GM12878 (cell line): Measurements from ENCODE around the gene RAB7B. TPM values are rescaled to one million over a fixed set of nuclear protein-coding genes. Genes with fewer than 3 reads are reported as not detected.

Source experiments
- ATAC-seq: fragments of 200-7000 bp; cut with Tn5 transposase; 3 replicates; pipeline ENCODE4 v1.9.1; 2020; ENCODE audit warnings: mild to moderate bottlenecking, moderate library complexity
- BruUV-seq: library from RNA; stranded (reverse); fragments of 400-500 nt; replicated peaks from 2 replicates; lab custom pipeline; 2021; lab: Mats Ljungman, UMichigan
- CTCF ChIA-PET: fragments of 300-600 bp; sonication (Branson Sonifier 250); formaldehyde crosslinking; extraction: SDS; loops from one replicate; lab custom pipeline; 2021; ENCODE audit warnings: inconsistent platforms; lab: Yijun Ruan, JAX
- POLR2A ChIA-PET: fragments of 350-600 bp; formaldehyde crosslinking; extraction: SDS; loops from one replicate; lab custom pipeline; 2021; ENCODE audit warnings: inconsistent platforms; lab: Charles Lee
- RAD21 ChIA-PET: fragments of 300-600 bp; sonication (Branson Sonifier 250); formaldehyde crosslinking; loops from one replicate; lab custom pipeline; 2023; ENCODE audit warnings: antibody characterized with exemption; ENCODE audit not compliant: unreplicated experiment; lab: Charles Lee
- SMC1A ChIA-PET: fragments of 300-600 bp; sonication (Branson Sonifier 250); formaldehyde crosslinking; loops from one replicate; lab custom pipeline; 2023; ENCODE audit not compliant: unreplicated experiment, uncharacterized antibody; lab: Charles Lee
- DNase-seq: peaks from one replicate; pipeline ENCODE4 v3.0.0-alpha.2; 2011; ENCODE audit warnings: low read depth, low spot score
- FAIRE-seq: peaks from 3 replicates; lab custom pipeline; 2011; peaks lifted over from hg19 to GRCh38; lab: Jason Lieb, UNC
- H2AFZ ChIP-seq: 2 replicates; pipeline ENCODE4 v1.6.0; 2011; ENCODE audit warnings: low read depth, low read length, control low read depth; ENCODE audit not compliant: control insufficient read depth
- H3K27ac ChIP-seq: 2 replicates; pipeline ENCODE4 v1.5.1; 2011; ENCODE audit warnings: control low read depth; ENCODE audit not compliant: control insufficient read depth, insufficient read depth
- H3K27me3 ChIP-seq, 2 experiments: replicated peaks in 1 of 2; 2 replicates each; pipeline versions ENCODE4 v1.6.0 to v1.6.1; 2011; ENCODE audit warnings: low read length in 1 of 2; ENCODE audit not compliant: control insufficient read depth in 2 of 2, insufficient read depth in 2 of 2
- H3K36me3 ChIP-seq, 2 experiments: 2 replicates each; pipeline ENCODE4 v1.5.1; 2011; ENCODE audit warnings: low read length in 1 of 2; ENCODE audit not compliant: control insufficient read depth in 2 of 2, insufficient read depth in 2 of 2
- H3K4me1 ChIP-seq: 2 replicates; pipeline ENCODE4 v1.6.1; 2011; ENCODE audit warnings: mild to moderate bottlenecking, low read length, moderate library complexity, mixed read lengths; ENCODE audit not compliant: control insufficient read depth, insufficient read depth
- H3K4me2 ChIP-seq: 2 replicates; pipeline ENCODE4 v1.6.0; 2011; ENCODE audit warnings: control low read depth; ENCODE audit not compliant: control insufficient read depth, insufficient read depth
- H3K4me3 ChIP-seq: fragments of 200-600 bp; sonication (generic); 2 replicates; pipeline ENCODE4 v1.5.1; 2016
- H3K79me2 ChIP-seq: 2 replicates; pipeline ENCODE4 v1.6.0; 2011; ENCODE audit warnings: low read length; ENCODE audit not compliant: control insufficient read depth, insufficient read depth
- H3K9ac ChIP-seq: 2 replicates; pipeline ENCODE4 v1.8.0; 2011; ENCODE audit warnings: low read length, control low read depth, mixed read lengths; ENCODE audit not compliant: control insufficient read depth, insufficient read depth
- H3K9me3 ChIP-seq: replicated peaks from 3 replicates; pipeline ENCODE4 v1.5.1; 2011; ENCODE audit warnings: mild to moderate bottlenecking, low read length; ENCODE audit not compliant: control insufficient read depth, insufficient read depth
- H4K20me1 ChIP-seq: 2 replicates; pipeline ENCODE4 v1.6.0; 2011; ENCODE audit not compliant: control insufficient read depth, insufficient read depth
- CREM ChIP-seq: IDR thresholded peaks from 2 replicates; pipeline ENCODE4 v1.6.1; 2014; ENCODE audit warnings: antibody characterized with exemption, low read depth
- DPF2 ChIP-seq: fragments of 450-650 bp; IDR thresholded peaks from 2 replicates; pipeline ENCODE4 v1.6.1; 2017; ENCODE audit warnings: mild to moderate bottlenecking
- EZH2 ChIP-seq: IDR thresholded peaks from 2 replicates; pipeline ENCODE4 v1.6.1; 2012; ENCODE audit warnings: low read depth, mild to moderate bottlenecking, control low read depth, inconsistent platforms, low read length, borderline replicate concordance; ENCODE audit not compliant: control insufficient read depth
- FOS ChIP-seq: IDR thresholded peaks from 3 replicates; pipeline ENCODE4 v1.6.1; 2011; ENCODE audit warnings: borderline replicate concordance; ENCODE audit not compliant: insufficient read length; ENCODE audit errors: extremely low read depth
- LARP7 ChIP-seq: fragments of 450-650 bp; IDR thresholded peaks from 2 replicates; pipeline ENCODE4 v1.6.1; 2017; ENCODE audit warnings: mild to moderate bottlenecking
- MEF2A ChIP-seq: IDR thresholded peaks from 2 replicates; pipeline ENCODE4 v1.6.1; 2011; ENCODE audit warnings: low read depth, mild to moderate bottlenecking, low read length, moderate library complexity; ENCODE audit not compliant: insufficient read depth
- MXI1 ChIP-seq: fragments of 150-350 bp; IDR thresholded peaks from 2 replicates; pipeline ENCODE4 v1.6.1; 2011; ENCODE audit warnings: low read depth, mild to moderate bottlenecking, inconsistent platforms, low read length, improper control_type of control experiment
- PBX3 ChIP-seq: IDR thresholded peaks from 2 replicates; pipeline ENCODE4 v1.6.1; 2011; ENCODE audit warnings: mild to moderate bottlenecking, low read depth, low read length, moderate library complexity; ENCODE audit not compliant: insufficient replicate concordance
- PML ChIP-seq: IDR thresholded peaks from 2 replicates; pipeline ENCODE4 v1.6.1; 2012; ENCODE audit warnings: low read length, inconsistent platforms
- REST ChIP-seq: IDR thresholded peaks from 2 replicates; pipeline ENCODE4 v1.6.1; 2012; ENCODE audit warnings: mild to moderate bottlenecking, low read depth, low read length
- SMAD5 ChIP-seq: IDR thresholded peaks from 2 replicates; pipeline ENCODE4 v1.6.1; 2016; ENCODE audit warnings: antibody characterized with exemption, low read depth
- WRNIP1 ChIP-seq: IDR thresholded peaks from 2 replicates; pipeline ENCODE4 v1.6.1; 2011; ENCODE audit warnings: low read depth, low read length, improper control_type of control experiment, borderline replicate concordance
- ZBED1 ChIP-seq: IDR thresholded peaks from 2 replicates; pipeline ENCODE4 v1.6.1; 2016; ENCODE audit warnings: borderline replicate concordance
- ZNF207 ChIP-seq: fragments of 450-650 bp; IDR thresholded peaks from 2 replicates; pipeline ENCODE4 v1.6.1; 2014; ENCODE audit warnings: antibody characterized with exemption, mild to moderate bottlenecking, borderline replicate concordance
- ZNF622 ChIP-seq: fragments of 450-650 bp; IDR thresholded peaks from 2 replicates; pipeline ENCODE4 v1.6.1; 2017; ENCODE audit warnings: mild to moderate bottlenecking, inconsistent platforms
- ZNF687 ChIP-seq: fragments of 450-650 bp; IDR thresholded peaks from 2 replicates; pipeline ENCODE4 v1.6.1; 2017; ENCODE audit warnings: mild to moderate bottlenecking, moderate library complexity
- WGBS: methylation state at CpG from one replicate; pipeline ENCODE4 v1.1.6; 2016; ENCODE audit warnings: low lambda C conversion rate; ENCODE audit not compliant: insufficient replicate concordance, insufficient coverage; ENCODE audit errors: missing lambda C conversion rate; 5-methylcytosine and 5-hydroxymethylcytosine counted together
- in situ Hi-C: fragments of 300-500 bp; cut with MboI; formaldehyde crosslinking; loops from 9 replicates; pipeline ENCODE4 v1.14.3; 2018; ENCODE audit warnings: mixed read lengths
- intact Hi-C: fragments of 100-400 bp; cut with micrococcal nuclease; formaldehyde crosslinking; loops from one replicate; pipeline ENCODE4 v1.14.2; 2022; ENCODE audit not compliant: unreplicated experiment
- polyA plus RNA-seq, 11 experiments: library from polyadenylated mRNA; depleted of rRNA in 4 of 11; unstranded in 6 of 11; stranded (reverse) in 5 of 11; fragments of >200 nt; fragmentation: Nextera tagmentation in 4 of 11; fragmentation: Illumina TruSeq in 1 of 11; extraction: Ambion mirVana in 4 of 11; extraction: Trizol in 1 of 11; gene quantifications; 1 replicate in 1 of 11; 2 replicates in 10 of 11; pipeline versions ENCODE4 v1.2.1 to v1.2.3, GENCODE V29; 2011 to 2016; ENCODE audit warnings: inconsistent platforms in 2 of 11, missing spikeins in 2 of 11, low read depth in 1 of 11
- total RNA-seq, 4 experiments: library from RNA; depleted of rRNA in 3 of 4; stranded (reverse); fragments of >200 nt in 3 of 4; fragmentation: Illumina TruSeq in 1 of 4; extraction: Trizol in 1 of 4; gene quantifications; 2 replicates each; pipeline versions ENCODE4 v1.2.1 to v1.2.3, GENCODE V29; 2013 to 2021

RAB7B gene
- total and polyA plus RNA-seq, 10 of the 15 experiments (the other 5 are each of a cell fraction or from before 2014, with no cell fraction given): 0.09 TPM; not detected in 9

DNA sequence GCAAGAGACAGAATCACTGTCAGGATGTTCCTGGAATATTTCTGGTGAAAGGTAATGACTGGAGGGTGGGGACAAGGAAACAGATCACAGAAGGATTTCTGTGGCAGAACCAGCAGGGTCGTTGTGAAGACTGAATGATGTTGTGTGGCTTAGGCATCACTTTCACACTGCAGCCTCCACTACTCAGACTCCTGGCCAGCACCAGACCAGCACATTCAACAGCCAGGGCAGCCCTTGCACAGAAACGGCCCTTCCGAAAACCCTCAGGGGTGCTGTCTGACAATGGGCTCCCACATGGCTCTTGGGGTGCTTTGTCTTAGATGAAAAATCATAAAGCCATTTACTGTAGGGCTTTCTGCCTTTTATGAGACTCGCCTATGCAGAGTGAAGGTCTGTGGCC is 3.8 kb upstream of the RAB7B start (continued):
- TF ChIP-seq SMAD5: no peak
- TF ChIP-seq FOS: no peak
- no peak for TF ChIP-seq WRNIP1
- no peak for TF ChIP-seq EZH2
- no peak for TF ChIP-seq MEF2A
- TF ChIP-seq ZNF622: no peak
- no peak for TF ChIP-seq REST

DNA sequence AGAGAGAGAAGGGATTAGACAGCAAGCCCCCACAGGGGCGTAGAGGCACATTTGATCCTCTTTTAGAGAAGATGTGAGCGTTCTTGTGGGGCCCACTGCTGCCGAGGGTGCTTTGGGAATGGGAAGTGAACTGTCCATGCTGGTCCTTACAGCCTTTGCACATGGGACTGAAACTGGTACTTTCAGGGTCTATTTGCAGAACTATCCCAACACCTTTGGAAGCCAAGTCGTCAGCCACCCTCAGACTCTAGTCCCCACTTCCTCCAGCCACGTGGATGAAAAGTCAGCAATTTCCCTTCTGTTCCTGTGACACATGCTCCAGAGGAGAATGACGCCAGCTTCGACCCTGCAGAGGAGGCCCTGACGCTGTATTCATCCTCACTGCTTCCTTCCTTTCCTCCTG is 2.6 kb upstream of the RAB7B start:
- Histone ChIP-seq H3K4me2 (no peak overlapping the region), H3K79me2 (no peaks in the 10 kb centered on the region), H3K9me3 (no peaks in the 10 kb centered on the region), H3K4me1 (peaks cover 12% of the 10 kb centered on the region), H3K9ac (no peak overlapping the region), H4K20me1 (no peaks in the 10 kb centered on the region), H3K36me3 (no peaks in the 10 kb centered on the region), H3K27me3 (0 out of 4 replicates have a peak, but pooled peaks cover 0 to 3% of the 10 kb centered on the region in 2 experiments), H3K4me3 (no peak overlapping the region), H2AFZ (no peak overlapping the region), H3K27ac (no peak overlapping the region)
- ChIA-PET RAD21 (interaction anchor here (1.2 kb wide), 1 partner anchor 28 kb away, joined by 4 read pairs; no protein-coding TSS in a partner anchor), SMC1A (interaction anchor here (1.3 kb wide), 1 partner anchor 100 kb away, joined by 3 read pairs; no protein-coding TSS in a partner anchor), POLR2A (no interaction called here), CTCF (interaction anchor here (0.9 to 1.4 kb wide), 5 partner anchors 10 to 100 kb away, joined by 3 to 5 read pairs (median 3); no protein-coding TSS in a partner anchor)
- ATAC-seq (no peak), FAIRE-seq (no peak), DNase-seq (no peak)
- 23% methylated on average over 8 of the region's 8 CpGs for WGBS
- in situ Hi-C loops: no loop called here
- intact Hi-C loops: no loop called here
- BruUV-seq: no TSS peak
- TF ChIP-seq CREM (no peak), ZNF687 (no peak), DPF2 (no peak), MXI1 (no peak), LARP7 (no peak), ZNF207 (no peak), PML (no peak), ZBED1 (no peak), EZH2 (no peak), PBX3 (no peak)
